Measurements from ENCODE around the gene TAX1BP1.

The TAX1BP1 gene

GRCh38 chr7:27781188-27781587 is 41.2 kb downstream of the TAX1BP1 start:
- DNase-seq (ENCODE audit: low read depth in 2 of 2) = no peak

- no peak for DNase-seq (ENCODE audit: low read depth in 2 of 2)
These were observed 42.9 kb downstream of the TAX1BP1 start for GRCh38 chr7:27782849-27783248.

- no peak for DNase-seq (ENCODE audit: low read depth in 2 of 2)
These were observed 44.6 kb downstream of the TAX1BP1 start for GRCh38 chr7:27784399-27785053.

GRCh38 chr7:27788437-27788836 is 48.5 kb downstream of the TAX1BP1 start:
- no peak for DNase-seq (ENCODE audit: low read depth in 2 of 2)

GRCh38 chr7:27793780-27794179 is 53.8 kb downstream of the TAX1BP1 start:
- DNase-seq (ENCODE audit: low read depth in 2 of 2) = no peak

- no peak for DNase-seq (ENCODE audit: low read depth in 2 of 2)
These were observed 56.0 kb downstream of the TAX1BP1 start for GRCh38 chr7:27795977-27796376.

GRCh38 chr7:27799212-27799611 is 59.2 kb downstream of the TAX1BP1 start:
- DNase-seq (ENCODE audit: low read depth in 2 of 2) = no peak

- no peak for DNase-seq (ENCODE audit: low read depth in 2 of 2)
These were observed 63.0 kb downstream of the TAX1BP1 start for GRCh38 chr7:27802999-27803398.

- DNase-seq (ENCODE audit: low read depth in 2 of 2) = no peak
These were observed 64.2 kb downstream of the TAX1BP1 start for GRCh38 chr7:27804139-27804538.

- DNase-seq (ENCODE audit: low read depth in 2 of 2) = no peak
These were observed 68.7 kb downstream of the TAX1BP1 start for GRCh38 chr7:27808626-27809025.

- DNase-seq (ENCODE audit: low read depth in 2 of 2) = no peak
These were observed 70.2 kb downstream of the TAX1BP1 start for GRCh38 chr7:27810186-27810585.

GRCh38 chr7:27812706-27813105 is 72.7 kb downstream of the TAX1BP1 start:
- no peak for DNase-seq (ENCODE audit: low read depth in 2 of 2)

- DNase-seq (ENCODE audit: low read depth in 2 of 2) = no peak
These were observed 82.3 kb downstream of the TAX1BP1 start for GRCh38 chr7:27822245-27822644.

- DNase-seq (ENCODE audit: low read depth in 2 of 2) = no peak
These were observed 85.9 kb downstream of the TAX1BP1 start for GRCh38 chr7:27825891-27826290.

- DNase-seq (ENCODE audit: low read depth in 2 of 2) = no peak
These were observed 86.4 kb downstream of the TAX1BP1 start for GRCh38 chr7:27826357-27826756.

- DNase-seq (ENCODE audit: low read depth in 2 of 2) = no peak
These were observed 94.4 kb downstream of the TAX1BP1 start for GRCh38 chr7:27834179-27834921.

- DNase-seq (ENCODE audit: low read depth in 2 of 2) = no peak
These were observed 95.4 kb downstream of the TAX1BP1 start for GRCh38 chr7:27835376-27835775.

GRCh38 chr7:27836536-27836935 is 96.6 kb downstream of the TAX1BP1 start:
- DNase-seq (ENCODE audit: low read depth in 2 of 2) = no peak

- DNase-seq (ENCODE audit: low read depth in 2 of 2) = no peak
These were observed 99.1 kb downstream of the TAX1BP1 start for GRCh38 chr7:27839099-27839498.

- DNase-seq (ENCODE audit: low read depth in 2 of 2) = no peak
These were observed 100.4 kb downstream of the TAX1BP1 start for GRCh38 chr7:27840313-27840712.

GRCh38 chr7:27840760-27841364 is 100.9 kb downstream of the TAX1BP1 start:
- DNase-seq (ENCODE audit: low read depth in 2 of 2) = no peak

- no peak for DNase-seq (ENCODE audit: low read depth in 2 of 2)
These were observed 102.2 kb downstream of the TAX1BP1 start for GRCh38 chr7:27842094-27842692.

GRCh38 chr7:27842851-27843250 is 102.9 kb downstream of the TAX1BP1 start:
- no peak for DNase-seq (ENCODE audit: low read depth in 2 of 2)

Data from stimulated activated CD8-positive, alpha-beta memory T cell treated with anti-CD3 and anti-CD28 coated beads, Interleukin-2, amount 100 ng/mL, for 1 hour (primary cell).